ENCODE results near the gene ARHGAP15. TPM values are rescaled to one million over a fixed set of nuclear protein-coding genes. Genes with fewer than 3 reads are reported as not detected.

ARHGAP15 gene
- total and polyA plus RNA-seq, 2 donors (not counting 1 experiment from before 2014, with no cell fraction given): 0.07 TPM; not detected in 1

DNA sequence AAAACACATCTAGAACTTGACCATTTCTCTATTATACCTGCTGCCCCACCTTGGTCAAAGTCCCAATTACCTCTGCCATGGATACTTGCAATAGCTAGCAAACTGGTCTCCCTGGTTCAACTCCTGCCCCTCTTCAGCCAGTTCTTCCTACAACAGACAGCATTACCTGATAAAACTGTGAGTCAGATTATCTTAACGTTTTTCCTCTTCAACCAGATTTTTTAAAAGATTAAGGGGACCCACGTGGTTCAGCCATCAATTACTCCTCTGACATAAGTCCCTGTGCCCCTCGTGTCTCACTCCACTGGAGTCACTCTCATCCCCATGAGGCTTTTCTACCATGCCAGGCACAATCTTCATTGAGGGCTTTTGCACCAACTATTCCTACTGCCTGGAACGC lies 5.3 kb upstream of the ARHGAP15 start:
- no peak for TF ChIP-seq EZH2 (IDR thresholded peaks at IDR 0.05; ENCODE audit: low read length, missing control alignments)
- TF ChIP-seq, protein P1, sequence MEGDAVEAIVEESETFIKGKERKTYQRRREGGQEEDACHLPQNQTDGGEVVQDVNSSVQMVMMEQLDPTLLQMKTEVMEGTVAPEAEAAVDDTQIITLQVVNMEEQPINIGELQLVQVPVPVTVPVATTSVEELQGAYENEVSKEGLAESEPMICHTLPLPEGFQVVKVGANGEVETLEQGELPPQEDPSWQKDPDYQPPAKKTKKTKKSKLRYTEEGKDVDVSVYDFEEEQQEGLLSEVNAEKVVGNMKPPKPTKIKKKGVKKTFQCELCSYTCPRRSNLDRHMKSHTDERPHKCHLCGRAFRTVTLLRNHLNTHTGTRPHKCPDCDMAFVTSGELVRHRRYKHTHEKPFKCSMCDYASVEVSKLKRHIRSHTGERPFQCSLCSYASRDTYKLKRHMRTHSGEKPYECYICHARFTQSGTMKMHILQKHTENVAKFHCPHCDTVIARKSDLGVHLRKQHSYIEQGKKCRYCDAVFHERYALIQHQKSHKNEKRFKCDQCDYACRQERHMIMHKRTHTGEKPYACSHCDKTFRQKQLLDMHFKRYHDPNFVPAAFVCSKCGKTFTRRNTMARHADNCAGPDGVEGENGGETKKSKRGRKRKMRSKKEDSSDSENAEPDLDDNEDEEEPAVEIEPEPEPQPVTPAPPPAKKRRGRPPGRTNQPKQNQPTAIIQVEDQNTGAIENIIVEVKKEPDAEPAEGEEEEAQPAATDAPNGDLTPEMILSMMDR (conservative IDR thresholded peaks at IDR 0.05 in 1 of 2, IDR thresholded peaks at IDR 0.05 in 1 of 2; ENCODE audit: low read depth in 1 of 2, low read length in 2 of 2): no peak
- H3K9me3 ChIP-seq (ENCODE audit: control insufficient read depth, insufficient read depth, low read depth, low read length): no peaks in the 10 kb centered on the region

DNA sequence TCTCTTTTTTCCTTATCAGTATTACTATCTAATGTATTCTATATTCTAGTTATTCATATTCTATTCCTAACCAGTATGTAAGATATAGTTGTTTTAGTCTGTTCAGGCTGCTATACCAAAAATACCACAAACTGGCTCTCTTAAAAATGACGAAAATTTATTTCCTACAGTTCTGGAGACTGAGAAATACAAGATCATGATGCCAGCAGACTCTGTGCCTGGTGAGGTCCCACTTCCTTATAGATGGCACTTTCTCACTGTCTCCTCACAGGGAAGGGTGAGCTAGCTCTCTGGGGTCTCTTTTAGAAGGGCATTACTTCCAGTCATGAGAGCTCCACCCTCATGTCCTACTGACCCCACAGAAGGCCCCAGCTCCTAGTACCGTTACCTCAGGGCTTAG lies 4.8 kb upstream of the ARHGAP15 start:
- H3K36me3 ChIP-seq (ENCODE audit: control insufficient read depth, insufficient read depth, low read length): no peaks in the 10 kb centered on the region
- no peaks in the 10 kb centered on the region for H3K79me2 ChIP-seq (ENCODE audit: control insufficient read depth, insufficient read depth, low read length)
- TF ChIP-seq EZH2 (IDR thresholded peaks at IDR 0.05; ENCODE audit: low read length, missing control alignments): no peak
- no peak overlapping the region for H3K27ac ChIP-seq (ENCODE audit: insufficient read depth, low read length)
- no peaks in the 10 kb centered on the region for H3K9me3 ChIP-seq (ENCODE audit: control insufficient read depth, insufficient read depth, low read depth, low read length)
- no peaks in the 10 kb centered on the region for H4K20me1 ChIP-seq (ENCODE audit: control insufficient read depth, extremely low read depth, insufficient read depth, low read length)
- H3K4me2 ChIP-seq (ENCODE audit: extremely low read depth, insufficient read depth, low read length): no peak overlapping the region
- H3K9ac ChIP-seq (ENCODE audit: insufficient read depth, low read length): no peak overlapping the region
- no peaks in the 10 kb centered on the region for H3K27me3 ChIP-seq (ENCODE audit: control insufficient read depth, insufficient read depth, low read length)
- H3K4me1 ChIP-seq (ENCODE audit: control insufficient read depth, extremely low read depth, insufficient read depth, low read length): no peaks in the 10 kb centered on the region
- no peak overlapping the region for H3K4me3 ChIP-seq (replicated peaks in 1 of 4; ENCODE audit: control extremely low read depth in 1 of 4, insufficient read depth in 1 of 4, low read depth in 3 of 4, low read length in 4 of 4)
- no peak for DNase-seq (ENCODE audit: low read depth in 2 of 2)
- H2AFZ ChIP-seq (ENCODE audit: low read length): no peak overlapping the region

More for the DNA sequence above, 5.3 kb upstream of the ARHGAP15 start:
- H3K4me1 ChIP-seq (ENCODE audit: control insufficient read depth, extremely low read depth, insufficient read depth, low read length): no peaks in the 10 kb centered on the region
- H3K9ac ChIP-seq (ENCODE audit: insufficient read depth, low read length): no peak overlapping the region
- H2AFZ ChIP-seq (ENCODE audit: low read length): no peak overlapping the region
- no peak overlapping the region for H3K27ac ChIP-seq (ENCODE audit: insufficient read depth, low read length)
- H3K36me3 ChIP-seq (ENCODE audit: control insufficient read depth, insufficient read depth, low read length): no peaks in the 10 kb centered on the region
- no peaks in the 10 kb centered on the region for H3K79me2 ChIP-seq (ENCODE audit: control insufficient read depth, insufficient read depth, low read length)
- H4K20me1 ChIP-seq (ENCODE audit: control insufficient read depth, extremely low read depth, insufficient read depth, low read length): no peaks in the 10 kb centered on the region
- no peak overlapping the region for H3K4me2 ChIP-seq (ENCODE audit: extremely low read depth, insufficient read depth, low read length)
- DNase-seq (ENCODE audit: low read depth in 2 of 2): no peak
- no peak overlapping the region for H3K4me3 ChIP-seq (replicated peaks in 1 of 4; ENCODE audit: control extremely low read depth in 1 of 4, insufficient read depth in 1 of 4, low read depth in 3 of 4, low read length in 4 of 4)
- no peaks in the 10 kb centered on the region for H3K27me3 ChIP-seq (ENCODE audit: control insufficient read depth, insufficient read depth, low read length)

DNA sequence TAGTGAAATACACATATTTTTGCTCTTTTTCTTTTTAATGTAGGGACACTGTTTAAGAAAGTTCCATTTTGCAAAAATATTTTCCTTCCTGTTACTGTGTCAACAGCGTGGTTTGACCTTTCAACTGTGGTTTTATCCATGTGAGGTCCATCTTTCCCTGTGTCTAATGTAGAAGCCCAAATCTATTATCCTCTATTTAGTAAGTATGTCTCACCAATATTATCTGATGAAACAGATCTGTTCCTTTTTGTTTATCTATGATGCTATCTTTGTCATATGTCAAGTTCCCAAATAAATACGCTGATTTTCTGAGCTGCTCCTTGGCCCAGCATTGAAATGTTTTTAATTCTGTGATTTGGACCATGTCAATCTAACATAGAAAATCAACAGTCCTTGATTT lies 3.5 kb upstream of the ARHGAP15 start:
- no peak overlapping the region for H3K27ac ChIP-seq (ENCODE audit: insufficient read depth, low read length)

More for the DNA sequence above, 3.5 kb upstream of the ARHGAP15 start:
- Histone ChIP-seq H3K9ac (ENCODE audit: insufficient read depth, low read length) (no peak overlapping the region), H3K27me3 (ENCODE audit: control insufficient read depth, insufficient read depth, low read length) (no peaks in the 10 kb centered on the region), H3K4me3 (replicated peaks in 1 of 4; ENCODE audit: control extremely low read depth in 1 of 4, insufficient read depth in 1 of 4, low read depth in 3 of 4, low read length in 4 of 4) (no peak overlapping the region), H3K79me2 (ENCODE audit: control insufficient read depth, insufficient read depth, low read length) (no peaks in the 10 kb centered on the region), H3K4me2 (ENCODE audit: extremely low read depth, insufficient read depth, low read length) (no peak overlapping the region), H3K4me1 (ENCODE audit: control insufficient read depth, extremely low read depth, insufficient read depth, low read length) (no peaks in the 10 kb centered on the region), H2AFZ (ENCODE audit: low read length) (no peak overlapping the region), H4K20me1 (ENCODE audit: control insufficient read depth, extremely low read depth, insufficient read depth, low read length) (no peaks in the 10 kb centered on the region), H3K36me3 (ENCODE audit: control insufficient read depth, insufficient read depth, low read length) (no peaks in the 10 kb centered on the region), H3K9me3 (ENCODE audit: control insufficient read depth, insufficient read depth, low read depth, low read length) (no peaks in the 10 kb centered on the region)
- DNase-seq (ENCODE audit: low read depth in 2 of 2): peak; percentile 7 to 20
- no peak for TF ChIP-seq EZH2 (IDR thresholded peaks at IDR 0.05; ENCODE audit: low read length, missing control alignments)
- TF ChIP-seq, protein P1 (conservative IDR thresholded peaks at IDR 0.05 in 1 of 2, IDR thresholded peaks at IDR 0.05 in 1 of 2; ENCODE audit: low read depth in 1 of 2, low read length in 2 of 2): no peak

Measured in fibroblast of lung (primary cell).